Measurements from ENCODE around the gene CCKAR. TPM values are rescaled to one million over a fixed set of nuclear protein-coding genes. Genes with fewer than 3 reads are reported as not detected.

Gene CCKAR, protein sequence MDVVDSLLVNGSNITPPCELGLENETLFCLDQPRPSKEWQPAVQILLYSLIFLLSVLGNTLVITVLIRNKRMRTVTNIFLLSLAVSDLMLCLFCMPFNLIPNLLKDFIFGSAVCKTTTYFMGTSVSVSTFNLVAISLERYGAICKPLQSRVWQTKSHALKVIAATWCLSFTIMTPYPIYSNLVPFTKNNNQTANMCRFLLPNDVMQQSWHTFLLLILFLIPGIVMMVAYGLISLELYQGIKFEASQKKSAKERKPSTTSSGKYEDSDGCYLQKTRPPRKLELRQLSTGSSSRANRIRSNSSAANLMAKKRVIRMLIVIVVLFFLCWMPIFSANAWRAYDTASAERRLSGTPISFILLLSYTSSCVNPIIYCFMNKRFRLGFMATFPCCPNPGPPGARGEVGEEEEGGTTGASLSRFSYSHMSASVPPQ
- total RNA-seq, result not detected

DNA sequence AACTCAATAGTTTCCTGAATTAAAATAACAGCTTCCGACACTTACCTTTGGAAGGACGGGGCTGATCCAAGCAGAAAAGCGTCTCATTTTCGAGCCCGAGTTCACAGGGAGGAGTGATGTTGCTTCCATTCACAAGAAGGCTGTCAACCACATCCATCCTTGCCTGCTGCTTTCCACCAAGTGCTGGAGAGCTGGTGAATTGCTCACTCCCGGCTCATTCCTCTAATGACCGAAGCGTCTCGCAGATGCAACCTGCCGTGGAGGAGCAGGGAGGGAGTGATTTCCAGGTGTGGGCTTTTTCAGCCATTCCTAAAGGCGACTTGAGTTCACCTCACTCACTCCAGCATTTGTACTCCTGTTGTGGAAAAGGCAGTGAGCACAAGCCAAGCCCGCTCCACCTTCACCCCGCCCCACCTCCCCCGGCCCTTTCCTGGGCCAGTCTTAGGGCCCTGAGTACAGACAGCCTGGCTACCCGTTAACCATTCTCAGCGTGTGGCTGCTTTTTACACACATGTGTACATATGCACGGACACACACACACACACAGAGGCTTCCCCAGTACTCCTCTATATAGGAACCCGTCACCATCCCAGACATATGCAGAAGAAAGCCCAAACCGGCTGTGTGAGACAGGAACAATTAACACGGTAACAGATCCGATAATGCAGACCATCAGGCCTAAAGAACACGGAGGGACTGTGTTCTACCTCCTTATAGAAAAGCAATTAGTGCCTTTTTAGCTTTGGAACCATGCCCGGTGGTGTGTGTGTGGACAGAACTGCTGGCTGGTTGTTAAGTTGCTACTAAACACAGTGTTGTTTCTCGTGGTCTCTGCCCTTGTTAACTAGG is at the start of gene CCKAR:
CCKAR (minus strand) TSS at position 374 of the 849 bp plus-strand sequence; CDS start at position 157, 217 bp downstream.
- Mint-ChIP-seq H3K9me3 (ENCODE audit: low read depth) (no peaks in the 10 kb centered on the region), H3K36me3 (no peaks in the 10 kb centered on the region)

GRCh38 chr4:26533685-26534084 is 43.4 kb upstream of the CCKAR start:
- no peak overlapping the region for H3K4me3 Mint-ChIP-seq
- no peak for ATAC-seq
- no peaks in the 10 kb centered on the region for H3K9me3 Mint-ChIP-seq (ENCODE audit: low read depth)
- DNase-seq, result no peak
- H3K4me1 Mint-ChIP-seq, result no peaks in the 10 kb centered on the region
- no peaks in the 10 kb centered on the region for H3K27me3 Mint-ChIP-seq
- CTCF ChIA-PET, result no interaction called here
- no peaks in the 10 kb centered on the region for H3K36me3 Mint-ChIP-seq
- H3K27ac Mint-ChIP-seq, result no peak overlapping the region

More for the DNA sequence above, at the start of gene CCKAR:
- DNase-seq, result no peak
- no peak for ATAC-seq
- CTCF ChIA-PET, result no interaction called here
- Mint-ChIP-seq H3K27ac (no peak within 1 kb of the TSS), H3K4me1 (no peaks in the 10 kb centered on the region), H3K4me3 (no peak within 1 kb of the TSS), H3K27me3 (peaks cover 23% of the 10 kb centered on the region)

DNA sequence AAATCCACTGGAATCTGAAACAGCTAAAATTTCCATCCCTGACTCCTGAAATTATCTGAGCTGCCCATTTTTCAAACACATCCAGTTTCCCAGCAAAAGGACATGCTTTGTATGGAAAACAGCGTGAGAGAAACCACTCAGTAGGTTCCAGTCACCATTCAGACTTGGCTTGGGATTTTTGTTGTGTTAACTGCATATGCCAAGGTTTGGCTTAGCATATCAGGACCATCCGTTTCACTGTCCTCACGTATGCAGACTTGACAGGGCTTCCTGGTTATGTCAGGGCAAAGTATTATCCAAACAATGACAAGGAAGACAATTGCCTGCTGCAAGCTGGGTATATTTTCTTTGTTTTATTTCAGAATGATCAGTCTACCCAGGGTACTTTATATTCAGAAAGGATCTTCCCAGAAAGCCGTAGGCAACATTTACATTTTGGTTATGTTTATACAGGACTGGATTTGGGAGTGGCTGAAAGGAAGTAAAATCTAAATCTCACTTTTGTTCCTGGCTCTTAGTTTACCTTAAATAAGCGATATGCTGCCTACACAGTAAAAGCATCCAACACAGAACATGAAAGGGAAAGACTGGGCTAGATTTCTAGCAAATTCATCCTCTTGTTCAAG is 41.3 kb upstream of the CCKAR start:
- H3K27me3 Mint-ChIP-seq, result no peaks in the 10 kb centered on the region
- ATAC-seq, result no peak

GRCh38 chr4:26530099-26530498 is 39.8 kb upstream of the CCKAR start:
- DNase-seq (no peak), ATAC-seq (no peak)
- Mint-ChIP-seq H3K4me1 (no peaks in the 10 kb centered on the region), H3K4me3 (no peak overlapping the region), H3K9me3 (ENCODE audit: low read depth) (no peaks in the 10 kb centered on the region), H3K27ac (no peak overlapping the region), H3K36me3 (no peaks in the 10 kb centered on the region), H3K27me3 (peaks cover 2% of the 10 kb centered on the region)
- CTCF ChIA-PET, result no interaction called here

More for the DNA sequence above, 41.3 kb upstream of the CCKAR start:
- Mint-ChIP-seq H3K9me3 (ENCODE audit: low read depth) (no peaks in the 10 kb centered on the region), H3K36me3 (no peaks in the 10 kb centered on the region), H3K4me3 (no peak overlapping the region), H3K27ac (no peak overlapping the region), H3K4me1 (no peaks in the 10 kb centered on the region)
- DNase-seq, result no peak
- CTCF ChIA-PET, result no interaction called here

DNA sequence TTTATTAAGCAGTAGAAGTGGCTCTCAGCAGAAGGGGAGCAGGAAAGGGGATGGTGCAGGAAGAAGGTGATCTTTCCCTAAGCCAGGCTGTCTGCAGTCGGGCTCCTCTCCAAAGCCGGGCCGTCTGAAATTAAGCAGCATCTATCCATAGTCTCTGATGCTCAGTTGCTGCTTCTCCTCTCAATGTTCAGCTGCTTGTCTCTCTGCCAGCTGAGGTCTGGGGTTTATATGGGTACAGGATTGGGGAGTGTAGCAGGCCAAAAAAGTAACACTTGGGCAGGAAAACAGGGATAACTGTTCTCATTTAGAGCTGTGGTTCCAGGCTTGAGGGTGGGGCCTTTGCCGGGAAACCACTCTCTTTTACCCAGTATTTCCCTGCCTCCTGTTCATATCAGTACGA is 39.2 kb upstream of the CCKAR start:
- Mint-ChIP-seq H3K9me3 (ENCODE audit: low read depth) (no peaks in the 10 kb centered on the region), H3K27ac (no peak overlapping the region), H3K4me1 (no peaks in the 10 kb centered on the region), H3K4me3 (no peak overlapping the region), H3K27me3 (peaks cover 3% of the 10 kb centered on the region), H3K36me3 (no peaks in the 10 kb centered on the region)
- ATAC-seq (no peak), DNase-seq (no peak)
- CTCF ChIA-PET, result no interaction called here

- CTCF ChIA-PET, result no interaction called here
- ATAC-seq, result no peak
Measured at GRCh38 chr4:26525771-26526150, 35.5 kb upstream of the CCKAR start.

GRCh38 chr4:26525136-26525770 is 35.0 kb upstream of the CCKAR start:
- Mint-ChIP-seq H3K4me1 (no peaks in the 10 kb centered on the region), H3K27me3 (peaks cover 8% of the 10 kb centered on the region), H3K27ac (no peak overlapping the region), H3K9me3 (ENCODE audit: low read depth) (no peaks in the 10 kb centered on the region), H3K36me3 (no peaks in the 10 kb centered on the region), H3K4me3 (no peak overlapping the region)
- ATAC-seq (no peak), DNase-seq (no peak)
- CTCF ChIA-PET, result no interaction called here

More at GRCh38 chr4:26525771-26526150, 35.5 kb upstream of the CCKAR start:
- Mint-ChIP-seq H3K4me1 (no peaks in the 10 kb centered on the region), H3K9me3 (ENCODE audit: low read depth) (no peaks in the 10 kb centered on the region), H3K27me3 (peaks cover 8% of the 10 kb centered on the region), H3K36me3 (no peaks in the 10 kb centered on the region), H3K4me3 (no peak overlapping the region), H3K27ac (no peak overlapping the region)
- no peak for DNase-seq

DNA sequence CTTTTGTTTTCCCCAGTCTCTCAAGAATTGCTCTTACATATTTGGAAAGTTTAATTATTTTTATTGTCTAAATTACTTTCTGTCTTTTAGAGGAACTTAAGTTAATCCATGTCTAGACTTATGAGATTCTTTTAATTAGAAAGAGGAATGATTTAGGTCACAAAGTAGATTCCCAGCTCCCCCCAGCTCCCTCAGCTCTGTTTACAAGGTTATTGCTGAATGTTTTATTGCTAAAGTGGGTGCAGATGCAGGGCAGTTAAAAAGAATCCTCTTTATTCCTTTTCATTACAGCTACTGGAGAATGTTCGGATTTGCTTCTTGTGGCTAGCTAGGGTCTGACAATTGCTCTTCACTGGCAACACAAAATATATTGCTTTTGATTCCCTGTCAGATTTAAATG is 33.7 kb upstream of the CCKAR start:
- Mint-ChIP-seq H3K4me1 (no peaks in the 10 kb centered on the region), H3K4me3 (no peak overlapping the region), H3K36me3 (no peaks in the 10 kb centered on the region), H3K27ac (no peak overlapping the region), H3K27me3 (peaks cover 11% of the 10 kb centered on the region), H3K9me3 (ENCODE audit: low read depth) (no peaks in the 10 kb centered on the region)
- CTCF ChIA-PET, result no interaction called here
- ATAC-seq (no peak), DNase-seq (no peak)

GRCh38 chr4:26522478-26522877 is 32.2 kb upstream of the CCKAR start:
- no peak for DNase-seq
- Mint-ChIP-seq H3K27ac (no peak overlapping the region), H3K4me1 (no peaks in the 10 kb centered on the region), H3K9me3 (ENCODE audit: low read depth) (no peaks in the 10 kb centered on the region), H3K4me3 (no peak overlapping the region), H3K27me3 (peaks cover 11% of the 10 kb centered on the region), H3K36me3 (no peaks in the 10 kb centered on the region)
- CTCF ChIA-PET, result no interaction called here
- ATAC-seq, result no peak

DNA sequence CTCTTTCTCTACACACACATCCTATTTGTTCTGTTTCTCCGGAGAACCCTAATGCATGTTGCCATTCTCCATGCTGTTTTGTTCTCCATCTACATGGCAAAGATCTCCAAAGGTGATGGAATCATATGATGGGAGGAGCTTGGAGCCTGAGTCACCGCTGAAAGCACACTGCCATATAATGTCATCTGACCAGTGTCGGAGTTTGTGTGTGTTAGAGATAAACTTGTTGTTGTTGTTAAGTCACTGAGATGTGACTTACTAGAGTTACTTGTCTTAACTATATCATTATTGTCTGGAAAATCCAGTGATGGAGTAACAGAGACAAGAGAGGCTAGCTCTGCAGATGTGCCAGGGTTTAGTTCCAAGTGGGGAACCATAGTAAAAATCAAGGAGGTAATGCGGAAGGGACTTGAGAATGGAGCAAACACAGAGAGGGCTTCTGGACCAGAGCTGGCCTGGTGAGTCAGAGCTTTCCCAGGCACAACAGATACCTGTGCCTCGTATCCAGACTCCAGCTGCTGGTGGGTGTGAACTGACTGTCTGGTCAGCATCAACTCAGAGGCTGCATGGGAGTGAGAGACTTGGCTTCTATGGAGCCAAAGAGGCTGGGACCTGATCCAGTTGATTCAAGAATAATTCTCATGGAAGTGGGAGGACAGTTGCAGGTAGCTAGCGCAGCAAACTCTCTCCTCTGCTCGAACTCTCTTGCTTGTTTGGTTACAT is 30.6 kb upstream of the CCKAR start:
- no peaks in the 10 kb centered on the region for H3K36me3 Mint-ChIP-seq
- no peaks in the 10 kb centered on the region for H3K9me3 Mint-ChIP-seq (ENCODE audit: low read depth)
- peaks cover 11% of the 10 kb centered on the region for H3K27me3 Mint-ChIP-seq
- no peak for ATAC-seq
- H3K4me1 Mint-ChIP-seq, result no peaks in the 10 kb centered on the region
- no peak overlapping the region for H3K27ac Mint-ChIP-seq
- no peak for DNase-seq
- CTCF ChIA-PET, result no interaction called here
- H3K4me3 Mint-ChIP-seq, result no peak overlapping the region

- no peaks in the 10 kb centered on the region for H3K36me3 Mint-ChIP-seq
- no peaks in the 10 kb centered on the region for H3K4me1 Mint-ChIP-seq
- DNase-seq (no peak), ATAC-seq (no peak)
- H3K4me3 Mint-ChIP-seq, result no peak overlapping the region
- CTCF ChIA-PET, result no interaction called here
- H3K27ac Mint-ChIP-seq, result no peak overlapping the region
- no peaks in the 10 kb centered on the region for H3K9me3 Mint-ChIP-seq (ENCODE audit: low read depth)
- peaks cover 20% of the 10 kb centered on the region for H3K27me3 Mint-ChIP-seq
Measured at GRCh38 chr4:26515936-26516335, 25.7 kb upstream of the CCKAR start.

GRCh38 chr4:26510334-26510964 is 20.2 kb upstream of the CCKAR start:
- no peaks in the 10 kb centered on the region for H3K36me3 Mint-ChIP-seq
- no peak overlapping the region for H3K4me3 Mint-ChIP-seq
- no peak overlapping the region for H3K27ac Mint-ChIP-seq
- CTCF ChIA-PET, result interaction anchor here (0.7 kb wide), 1 partner anchor 39 kb away, joined by 3 read pairs; no protein-coding TSS in a partner anchor
- DNase-seq (no peak), ATAC-seq (no peak)
- no peaks in the 10 kb centered on the region for H3K9me3 Mint-ChIP-seq (ENCODE audit: low read depth)
- H3K4me1 Mint-ChIP-seq, result no peaks in the 10 kb centered on the region
- peaks cover 18% of the 10 kb centered on the region for H3K27me3 Mint-ChIP-seq
